Activated CD4-positive, alpha-beta T cell treated with anti-CD3 and anti-CD28 coated beads, Interleukin-2, amount 50 U/mL, for 4 hours (primary cell): Measurements from ENCODE around the gene IL3RA.
"Not testable (repeated sequence)": the region's sequence is repeated elsewhere in the genome, so short reads cannot be mapped to it uniquely, and the experiment has no call there.

Experiments
- DNase-seq, 2 experiments: peaks; one replicate each; pipeline ENCODE4 v3.0.0-alpha.2; 2020

IL3RA gene

GRCh38 chrX:1400742-1401471 is 64.3 kb downstream of the IL3RA start:
- no peak for DNase-seq

GRCh38 chrX:1401611-1402430 is 65.2 kb downstream of the IL3RA start:
- no peak for DNase-seq

- DNase-seq = no peak
Measured at GRCh38 chrX:1403228-1403627, 66.6 kb downstream of the IL3RA start.

GRCh38 chrX:1403867-1404266 is 67.3 kb downstream of the IL3RA start:
- not testable (repeated sequence) for DNase-seq

GRCh38 chrX:1405769-1406168 is 69.2 kb downstream of the IL3RA start:
- DNase-seq = not testable (repeated sequence)

GRCh38 chrX:1407035-1407434 is 70.5 kb downstream of the IL3RA start:
- no peak for DNase-seq

GRCh38 chrX:1411326-1411725 is 74.7 kb downstream of the IL3RA start:
- no peak for DNase-seq

GRCh38 chrX:1412551-1413161 is 76.1 kb downstream of the IL3RA start:
- no peak for DNase-seq

- no peak for DNase-seq
Measured at GRCh38 chrX:1416327-1416784, 79.8 kb downstream of the IL3RA start.

GRCh38 chrX:1416965-1417760 is 80.6 kb downstream of the IL3RA start:
- DNase-seq = no peak

- no peak for DNase-seq
Measured at GRCh38 chrX:1417921-1418771, 81.6 kb downstream of the IL3RA start.

GRCh38 chrX:1418901-1419544 is 82.4 kb downstream of the IL3RA start:
- DNase-seq = no peak

- DNase-seq = no peak
Measured at GRCh38 chrX:1419545-1420355, 83.2 kb downstream of the IL3RA start.

- no peak for DNase-seq
Measured at GRCh38 chrX:1420371-1420770, 83.8 kb downstream of the IL3RA start.

- no peak for DNase-seq
Measured at GRCh38 chrX:1421433-1422134, 85.0 kb downstream of the IL3RA start.

GRCh38 chrX:1422135-1422465 is 85.5 kb downstream of the IL3RA start:
- no peak for DNase-seq

GRCh38 chrX:1423215-1423614 is 86.6 kb downstream of the IL3RA start:
- no peak for DNase-seq

GRCh38 chrX:1424147-1424851 is 87.7 kb downstream of the IL3RA start:
- no peak for DNase-seq

GRCh38 chrX:1425381-1425780 is 88.8 kb downstream of the IL3RA start:
- no peak for DNase-seq
